Measurements from ENCODE around the gene PAM.

PAM gene

DNA sequence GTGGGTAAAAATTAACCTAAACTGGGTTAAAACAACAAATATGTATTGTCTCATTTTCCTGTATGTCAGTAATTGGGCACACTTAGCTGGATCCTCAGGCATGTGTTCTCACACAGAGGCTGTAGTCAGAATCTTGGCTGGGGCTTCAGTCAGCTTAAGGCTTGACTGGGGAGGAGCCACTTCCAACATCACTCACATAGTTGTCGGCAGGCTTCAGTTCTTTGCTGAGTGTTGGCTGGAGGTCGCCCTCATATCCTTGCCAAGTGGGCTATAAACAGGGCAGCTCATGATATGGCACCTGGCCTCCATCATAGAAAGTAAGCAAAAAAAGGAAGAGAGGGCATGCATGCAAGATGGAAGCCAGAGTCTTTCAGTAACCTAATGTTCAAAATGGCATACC, 191.9 kb downstream of the PAM start:
- no peak for DNase-seq (ENCODE audit: low read depth)
- in situ Hi-C loops (cut with HindIII; ENCODE audit: low sequenced_read_pairs) = no loop called here
- H3K4me3 ChIP-seq (ENCODE audit: low read depth, low read length) = no peak overlapping the region
- TF ChIP-seq, protein P1, sequence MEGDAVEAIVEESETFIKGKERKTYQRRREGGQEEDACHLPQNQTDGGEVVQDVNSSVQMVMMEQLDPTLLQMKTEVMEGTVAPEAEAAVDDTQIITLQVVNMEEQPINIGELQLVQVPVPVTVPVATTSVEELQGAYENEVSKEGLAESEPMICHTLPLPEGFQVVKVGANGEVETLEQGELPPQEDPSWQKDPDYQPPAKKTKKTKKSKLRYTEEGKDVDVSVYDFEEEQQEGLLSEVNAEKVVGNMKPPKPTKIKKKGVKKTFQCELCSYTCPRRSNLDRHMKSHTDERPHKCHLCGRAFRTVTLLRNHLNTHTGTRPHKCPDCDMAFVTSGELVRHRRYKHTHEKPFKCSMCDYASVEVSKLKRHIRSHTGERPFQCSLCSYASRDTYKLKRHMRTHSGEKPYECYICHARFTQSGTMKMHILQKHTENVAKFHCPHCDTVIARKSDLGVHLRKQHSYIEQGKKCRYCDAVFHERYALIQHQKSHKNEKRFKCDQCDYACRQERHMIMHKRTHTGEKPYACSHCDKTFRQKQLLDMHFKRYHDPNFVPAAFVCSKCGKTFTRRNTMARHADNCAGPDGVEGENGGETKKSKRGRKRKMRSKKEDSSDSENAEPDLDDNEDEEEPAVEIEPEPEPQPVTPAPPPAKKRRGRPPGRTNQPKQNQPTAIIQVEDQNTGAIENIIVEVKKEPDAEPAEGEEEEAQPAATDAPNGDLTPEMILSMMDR (IDR thresholded peaks at IDR 0.05; ENCODE audit: low read depth, low read length, missing control alignments) = no peak

DNA sequence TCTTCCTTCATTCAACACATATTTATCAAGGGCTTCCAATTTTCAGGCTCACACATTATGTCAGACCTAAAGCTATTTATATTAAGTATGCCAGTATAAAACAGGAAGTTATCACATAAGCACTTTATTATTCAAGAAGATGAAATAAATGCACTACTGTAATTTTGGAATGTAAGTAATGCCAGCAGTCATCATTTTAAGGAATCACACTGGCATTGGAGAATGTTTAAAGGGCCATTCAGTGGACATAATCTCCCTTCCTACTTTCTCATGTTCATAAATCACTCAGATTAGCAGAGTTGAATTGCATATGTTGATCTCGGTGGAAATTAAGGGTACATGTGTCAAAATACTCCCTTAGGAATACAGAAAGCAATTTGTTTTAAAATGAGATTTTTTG, 200.4 kb downstream of the PAM start:
- in situ Hi-C loops (cut with HindIII; ENCODE audit: low sequenced_read_pairs) = no loop called here
- TF ChIP-seq, protein P1 (IDR thresholded peaks at IDR 0.05; ENCODE audit: low read depth, low read length, missing control alignments) = no peak
- H3K4me3 ChIP-seq (ENCODE audit: low read depth, low read length) = no peak overlapping the region
- DNase-seq (ENCODE audit: low read depth) = no peak

DNA sequence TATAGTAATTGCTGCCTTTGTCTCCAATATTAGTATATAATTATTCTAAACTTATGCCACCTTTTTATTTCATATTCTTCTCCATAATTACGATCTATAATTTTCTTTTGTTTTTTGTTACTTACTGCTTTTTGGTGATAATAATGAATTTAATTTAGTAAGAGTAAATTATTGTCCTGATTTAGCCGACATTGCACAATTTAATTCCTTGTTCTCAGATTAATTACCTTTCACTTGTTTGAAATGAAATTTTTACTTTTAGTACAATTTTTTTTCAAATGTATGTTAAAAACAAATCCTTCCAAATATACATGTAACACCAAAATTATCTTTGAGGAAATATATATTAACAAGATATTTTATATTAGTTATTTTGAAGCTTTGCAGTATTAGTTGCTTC, 201.5 kb downstream of the PAM start:
- no peak for DNase-seq (ENCODE audit: low read depth)
- in situ Hi-C loops (cut with HindIII; ENCODE audit: low sequenced_read_pairs) = no loop called here
- no peak overlapping the region for H3K4me3 ChIP-seq (ENCODE audit: low read depth, low read length)
- TF ChIP-seq, protein P1 (IDR thresholded peaks at IDR 0.05; ENCODE audit: low read depth, low read length, missing control alignments) = no peak

GRCh38 chr5:102957141-102957540, 202.0 kb downstream of the PAM start:
- in situ Hi-C loops (cut with HindIII; ENCODE audit: low sequenced_read_pairs) = no loop called here
- DNase-seq (ENCODE audit: low read depth) = no peak
- H3K4me3 ChIP-seq (ENCODE audit: low read depth, low read length) = no peak overlapping the region
- TF ChIP-seq, protein P1 (IDR thresholded peaks at IDR 0.05; ENCODE audit: low read depth, low read length, missing control alignments) = no peak

DNA sequence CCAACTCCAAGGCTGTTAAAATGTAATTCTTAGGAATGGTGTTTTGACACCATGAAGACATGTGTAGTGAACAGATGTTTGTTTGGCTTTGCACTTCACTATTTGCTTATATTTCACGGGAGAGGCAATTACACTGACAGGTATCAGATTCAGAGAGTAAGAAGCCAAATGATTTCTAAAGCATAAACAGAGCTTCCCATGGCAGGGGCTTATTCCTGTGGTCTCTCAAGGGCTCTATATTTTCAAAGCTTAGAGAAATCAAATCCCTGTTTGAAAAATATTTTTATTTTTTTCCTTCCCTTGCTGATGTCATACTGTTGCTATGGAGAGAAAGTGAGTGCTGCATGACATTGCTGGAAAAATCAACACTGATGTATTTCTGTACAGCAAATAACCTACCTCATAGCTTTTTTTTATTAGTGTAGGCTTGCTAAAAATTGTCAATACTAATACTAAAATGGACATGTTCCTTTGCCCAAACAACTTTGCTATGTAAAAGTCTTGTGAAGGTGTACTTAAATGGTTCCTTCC, 203.4 kb downstream of the PAM start:
- in situ Hi-C loops (cut with HindIII; ENCODE audit: low sequenced_read_pairs) = no loop called here
- no peak for DNase-seq (ENCODE audit: low read depth)
- no peak overlapping the region for H3K4me3 ChIP-seq (ENCODE audit: low read depth, low read length)
- TF ChIP-seq, protein P1 (IDR thresholded peaks at IDR 0.05; ENCODE audit: low read depth, low read length, missing control alignments) = no peak

- TF ChIP-seq, protein P1 (IDR thresholded peaks at IDR 0.05; ENCODE audit: low read depth, low read length, missing control alignments) = no peak
- DNase-seq (ENCODE audit: low read depth) = peak; percentile 81
- in situ Hi-C loops (cut with HindIII; ENCODE audit: low sequenced_read_pairs) = no loop called here
- H3K4me3 ChIP-seq (ENCODE audit: low read depth, low read length) = no peak overlapping the region
Observed at GRCh38 chr5:102959055-102959454, 203.9 kb downstream of the PAM start.

DNA sequence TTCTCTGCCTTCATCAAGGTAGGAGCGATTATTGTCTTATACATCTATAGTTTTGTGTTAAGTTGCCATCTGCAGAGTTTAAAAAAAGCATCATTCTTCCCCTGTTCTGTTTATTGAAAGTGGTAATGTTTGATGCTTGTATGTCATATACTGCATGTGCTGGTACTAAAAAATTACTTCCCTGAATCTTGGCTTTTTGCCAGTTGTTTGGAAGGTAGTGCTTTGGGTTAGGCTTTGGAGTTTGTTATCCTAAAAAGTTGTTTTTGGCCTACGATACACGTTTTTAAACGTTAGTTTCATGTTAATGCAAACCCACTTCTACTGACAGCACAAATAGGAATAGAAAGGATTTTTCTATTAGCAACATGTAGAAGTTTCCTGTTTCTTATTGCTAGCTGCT, 206.6 kb downstream of the PAM start:
- TF ChIP-seq, protein P1 (IDR thresholded peaks at IDR 0.05; ENCODE audit: low read depth, low read length, missing control alignments) = no peak
- in situ Hi-C loops (cut with HindIII; ENCODE audit: low sequenced_read_pairs) = no loop called here
- DNase-seq (ENCODE audit: low read depth) = no peak
- no peak overlapping the region for H3K4me3 ChIP-seq (ENCODE audit: low read depth, low read length)

Data from astrocyte of the cerebellum (primary cell).